ENCODE results near the gene TCEANC. TPM values are rescaled to one million over a fixed set of nuclear protein-coding genes. Genes with fewer than 3 reads are reported as not detected.
A peak's percentile ranks its signal among the peaks of the same experiment; 100 is the strongest.
"Not testable (repeated sequence)": the region's sequence is repeated elsewhere in the genome, so short reads cannot be mapped to it uniquely, and the experiment has no call there.

Gene TCEANC
- total RNA-seq, 1 experiment from 2014 or later = 4.0 TPM

DNA sequence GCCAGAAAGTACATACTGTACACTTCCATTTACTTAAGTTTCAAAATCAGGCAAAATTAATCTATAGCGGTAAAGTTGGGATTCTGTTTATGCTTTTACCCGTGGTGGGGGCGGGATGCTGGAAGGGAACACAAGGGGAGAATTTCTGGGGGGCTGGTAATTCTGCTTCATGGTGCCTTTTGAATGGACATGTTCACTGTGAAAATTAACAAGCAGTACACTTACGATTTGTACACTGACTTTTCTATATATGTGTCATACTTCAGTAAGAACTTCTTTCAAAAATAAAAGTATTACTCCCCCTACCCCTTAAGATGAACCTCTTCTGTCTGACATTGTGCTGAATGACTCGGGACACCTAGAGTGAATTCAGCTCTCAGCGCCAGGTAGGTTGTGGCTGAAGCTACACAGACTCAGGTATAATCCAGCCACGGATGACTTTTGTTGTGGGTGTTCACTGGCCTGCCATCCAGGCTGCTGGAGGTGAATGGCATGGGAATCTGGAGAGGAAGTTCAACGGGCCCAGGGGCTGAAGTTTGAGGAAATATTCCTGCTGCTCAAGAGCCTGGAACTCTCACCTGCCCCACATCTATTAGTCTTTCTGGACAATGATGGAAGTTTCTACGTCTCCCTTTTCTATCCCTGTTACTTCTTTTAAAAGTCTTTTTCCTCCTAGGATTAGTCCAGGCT lies 7.3 kb upstream of the TCEANC start:
- H3K4me1 Mint-ChIP-seq (ENCODE audit: insufficient read depth, unreplicated experiment) = peaks cover 8% of the 10 kb centered on the region
- CTCF ChIA-PET = interaction anchor here (0.5 to 5.7 kb wide), 42 partner anchors 8 to 1096 kb away, joined by 3 to 185 read pairs (median 4); no protein-coding TSS in a partner anchor
- TF ChIP-seq, protein P1, sequence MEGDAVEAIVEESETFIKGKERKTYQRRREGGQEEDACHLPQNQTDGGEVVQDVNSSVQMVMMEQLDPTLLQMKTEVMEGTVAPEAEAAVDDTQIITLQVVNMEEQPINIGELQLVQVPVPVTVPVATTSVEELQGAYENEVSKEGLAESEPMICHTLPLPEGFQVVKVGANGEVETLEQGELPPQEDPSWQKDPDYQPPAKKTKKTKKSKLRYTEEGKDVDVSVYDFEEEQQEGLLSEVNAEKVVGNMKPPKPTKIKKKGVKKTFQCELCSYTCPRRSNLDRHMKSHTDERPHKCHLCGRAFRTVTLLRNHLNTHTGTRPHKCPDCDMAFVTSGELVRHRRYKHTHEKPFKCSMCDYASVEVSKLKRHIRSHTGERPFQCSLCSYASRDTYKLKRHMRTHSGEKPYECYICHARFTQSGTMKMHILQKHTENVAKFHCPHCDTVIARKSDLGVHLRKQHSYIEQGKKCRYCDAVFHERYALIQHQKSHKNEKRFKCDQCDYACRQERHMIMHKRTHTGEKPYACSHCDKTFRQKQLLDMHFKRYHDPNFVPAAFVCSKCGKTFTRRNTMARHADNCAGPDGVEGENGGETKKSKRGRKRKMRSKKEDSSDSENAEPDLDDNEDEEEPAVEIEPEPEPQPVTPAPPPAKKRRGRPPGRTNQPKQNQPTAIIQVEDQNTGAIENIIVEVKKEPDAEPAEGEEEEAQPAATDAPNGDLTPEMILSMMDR (IDR thresholded peaks at IDR 0.05; ENCODE audit: unreplicated experiment) = no peak
- peaks cover 50% of the 10 kb centered on the region for H3K27me3 Mint-ChIP-seq (ENCODE audit: insufficient read depth, unreplicated experiment)
- H3K4me3 Mint-ChIP-seq (ENCODE audit: unreplicated experiment) = no peak overlapping the region
- no peak overlapping the region for H3K27ac Mint-ChIP-seq (ENCODE audit: low read depth, unreplicated experiment)
- H3K36me3 Mint-ChIP-seq (ENCODE audit: insufficient read depth, unreplicated experiment) = no peaks in the 10 kb centered on the region
- POLR2A ChIA-PET = interaction anchor here (1.2 to 2.0 kb wide), 2 partner anchors 43 to 138 kb away, joined by 3 to 16 read pairs; partner anchors contain the start of gene RAB9A
- intact Hi-C loops (cut with micrococcal nuclease) = loop anchor here (1.0 to 2.0 kb wide), 2 partner anchors 139 to 831 kb away; no protein-coding TSS in a partner anchor
- no TSS peak for BruUV-seq (replicated peaks)
- H3K9me3 Mint-ChIP-seq (ENCODE audit: unreplicated experiment) = no peaks in the 10 kb centered on the region
- DNase-seq (ENCODE audit: unreplicated experiment) = no peak

DNA sequence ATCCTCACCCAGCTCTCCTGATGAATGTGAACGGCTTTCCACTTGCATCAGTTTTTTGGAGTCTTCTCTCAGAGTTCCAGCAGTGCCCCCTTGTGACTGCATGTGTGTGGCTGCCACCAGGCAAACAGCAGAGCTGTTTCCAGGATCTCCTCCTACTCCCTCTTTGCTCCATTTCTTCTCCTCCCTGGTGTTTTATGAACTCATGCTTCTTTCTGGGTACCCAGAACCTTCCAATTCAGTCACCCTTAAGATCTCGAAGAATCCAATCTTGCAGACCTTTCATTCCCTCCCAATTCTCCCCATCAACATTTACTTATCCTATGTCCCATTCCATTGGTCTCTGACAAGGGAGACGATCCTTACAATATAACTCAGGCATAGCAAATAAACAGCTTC lies 6.8 kb upstream of the TCEANC start:
- Mint-ChIP-seq H3K27me3 (ENCODE audit: insufficient read depth, unreplicated experiment) (peaks cover 55% of the 10 kb centered on the region), H3K36me3 (ENCODE audit: insufficient read depth, unreplicated experiment) (no peaks in the 10 kb centered on the region), H3K9me3 (ENCODE audit: unreplicated experiment) (no peaks in the 10 kb centered on the region), H3K4me3 (ENCODE audit: unreplicated experiment) (no peak overlapping the region), H3K4me1 (ENCODE audit: insufficient read depth, unreplicated experiment) (peaks cover 8% of the 10 kb centered on the region), H3K27ac (ENCODE audit: low read depth, unreplicated experiment) (no peak overlapping the region)
- CTCF ChIA-PET = interaction anchor here (0.5 to 5.7 kb wide), 45 partner anchors 12 to 832 kb away, joined by 3 to 185 read pairs (median 4); no protein-coding TSS in a partner anchor
- no TSS peak for BruUV-seq (replicated peaks)
- intact Hi-C loops (cut with micrococcal nuclease) = loop anchor here (1.0 to 2.0 kb wide), 2 partner anchors 140 to 831 kb away; no protein-coding TSS in a partner anchor
- peak; percentile 77 for DNase-seq (ENCODE audit: unreplicated experiment)
- POLR2A ChIA-PET = interaction anchor here (1.2 to 2.0 kb wide), 2 partner anchors 43 to 139 kb away, joined by 3 to 16 read pairs; partner anchors contain the start of gene RAB9A
- TF ChIP-seq, protein P1 (IDR thresholded peaks at IDR 0.05; ENCODE audit: unreplicated experiment) = peak; percentile 54

DNA sequence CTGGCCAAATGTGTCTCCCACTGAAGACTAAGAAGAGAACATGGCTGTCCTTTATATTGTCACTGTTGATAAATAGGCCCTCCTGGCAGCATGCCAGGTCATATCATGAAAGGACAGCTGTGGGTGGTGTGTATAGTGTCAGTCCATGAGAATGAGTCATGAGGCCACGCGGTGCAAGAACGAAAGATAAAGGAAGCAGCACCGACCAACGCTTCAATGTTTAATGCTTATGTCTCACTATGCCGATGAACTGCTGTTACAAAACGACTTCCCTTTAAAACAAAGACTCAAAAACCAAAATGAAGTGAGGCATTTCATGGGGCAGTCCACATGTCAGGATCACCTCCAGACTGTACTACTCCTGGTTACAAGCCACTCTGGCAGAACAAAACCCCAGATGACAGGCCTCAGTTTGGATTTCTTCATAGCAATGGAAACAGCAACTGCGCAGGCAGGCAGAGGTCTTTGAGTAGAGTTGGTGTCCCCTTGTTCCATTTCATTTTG lies 5.2 kb upstream of the TCEANC start:
- Mint-ChIP-seq H3K4me3 (ENCODE audit: unreplicated experiment) (no peak overlapping the region), H3K36me3 (ENCODE audit: insufficient read depth, unreplicated experiment) (no peaks in the 10 kb centered on the region), H3K9me3 (ENCODE audit: unreplicated experiment) (no peaks in the 10 kb centered on the region), H3K27me3 (ENCODE audit: insufficient read depth, unreplicated experiment) (peaks cover 65% of the 10 kb centered on the region), H3K4me1 (ENCODE audit: insufficient read depth, unreplicated experiment) (peaks cover 13% of the 10 kb centered on the region), H3K27ac (ENCODE audit: low read depth, unreplicated experiment) (no peak overlapping the region)
- POLR2A ChIA-PET = no interaction called here
- intact Hi-C loops (cut with micrococcal nuclease) = loop anchor here (2.0 kb wide), 1 partner anchor 833 kb away; no protein-coding TSS in a partner anchor
- CTCF ChIA-PET = interaction anchor here (0.6 to 5.7 kb wide), 3 partner anchors 92 to 143 kb away, joined by 4 to 185 read pairs (median 61); no protein-coding TSS in a partner anchor
- no TSS peak for BruUV-seq (replicated peaks)
- TF ChIP-seq, protein P1 (IDR thresholded peaks at IDR 0.05; ENCODE audit: unreplicated experiment) = no peak
- DNase-seq (ENCODE audit: unreplicated experiment) = peak; percentile 52

DNA sequence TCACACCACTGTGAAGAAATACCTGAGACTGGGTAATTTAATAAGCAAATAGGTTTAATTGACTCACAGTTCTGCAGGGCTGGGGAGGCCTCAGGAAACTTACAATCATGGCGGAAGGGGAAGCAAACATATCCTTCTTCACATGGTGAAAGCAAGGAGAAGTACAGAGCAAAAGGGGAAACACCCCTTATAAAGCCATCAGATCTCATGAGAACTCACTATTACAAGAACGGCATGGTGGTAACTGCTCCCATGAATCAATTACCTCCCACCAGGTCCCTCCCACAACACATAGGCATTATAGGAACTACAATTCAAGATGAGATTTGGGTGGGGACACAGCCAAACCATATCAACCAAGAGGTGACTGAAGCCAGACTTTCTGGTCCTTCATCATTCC lies 4.6 kb upstream of the TCEANC start:
- CTCF ChIA-PET = interaction anchor here (0.6 to 1.3 kb wide), 4 partner anchors 48 to 143 kb away, joined by 3 to 10 read pairs (median 4); no protein-coding TSS in a partner anchor
- H3K9me3 Mint-ChIP-seq (ENCODE audit: unreplicated experiment); DNase-seq (ENCODE audit: unreplicated experiment); H3K36me3 Mint-ChIP-seq (ENCODE audit: insufficient read depth, unreplicated experiment); POLR2A ChIA-PET; BruUV-seq (replicated peaks); H3K27ac Mint-ChIP-seq (ENCODE audit: low read depth, unreplicated experiment); intact Hi-C loops (cut with micrococcal nuclease); H3K4me3 Mint-ChIP-seq (ENCODE audit: unreplicated experiment): not testable (repeated sequence)
- H3K27me3 Mint-ChIP-seq (ENCODE audit: insufficient read depth, unreplicated experiment) = peaks cover 65% of the 10 kb centered on the region
- H3K4me1 Mint-ChIP-seq (ENCODE audit: insufficient read depth, unreplicated experiment) = peaks cover 13% of the 10 kb centered on the region

All from MCF 10A (cell line).